Right lobe of liver (tissue), 6 donors: Measurements from ENCODE around the gene P4HA1. TPM values are rescaled to one million over a fixed set of nuclear protein-coding genes. Genes with fewer than 3 reads are reported as not detected.

Experiments
- ATAC-seq, 4 donors: fragments of 200-7000 bp; cut with Tn5 transposase; one replicate each; pipeline ENCODE4 v1.9.1; 2020; ENCODE audit warnings: mild to moderate bottlenecking in 4 of 4, moderate library complexity in 4 of 4
- DNase-seq, 3 donors: peaks; one replicate each; pipeline ENCODE4 v3.0.0-alpha.2; 2020
- H3K27ac ChIP-seq, 3 donors: fragments of 200-600 bp; one replicate each; pipeline ENCODE4 v1.8.0; 2022
- H3K27me3 ChIP-seq, 2 donors: fragments of 200-600 bp; one replicate each; pipeline ENCODE4 v1.8.0; 2022
- H3K36me3 ChIP-seq, 4 donors: fragments of 200-600 bp; sonication (generic) in 1 of 4; one replicate each; pipeline versions ENCODE4 v1.5.1 to v1.8.0; 2017 to 2022; ENCODE audit warnings: control low read depth in 1 of 4
- H3K4me1 ChIP-seq, 4 donors: fragments of 200-600 bp; sonication (generic) in 1 of 4; one replicate each; pipeline versions ENCODE4 v1.5.1 to v1.8.0; 2017 to 2022; ENCODE audit warnings: control low read depth in 1 of 4
- H3K4me3 ChIP-seq, 3 donors: fragments of 200-600 bp; one replicate each; pipeline ENCODE4 v1.8.0; 2022
- H3K9me3 ChIP-seq, 4 donors: fragments of 200-600 bp; sonication (generic) in 1 of 4; one replicate each; pipeline versions ENCODE4 v1.5.1 to v1.8.0; 2017 to 2022; ENCODE audit warnings: control low read depth in 1 of 4
- POLR2A ChIP-seq: fragments of 450-650 bp; IDR thresholded peaks from one replicate; pipeline ENCODE4 v1.6.1; 2017; ENCODE audit warnings: antibody characterized with exemption, mild to moderate bottlenecking
- WGBS: methylation state at CpG from one replicate; pipeline ENCODE4 v1.1.6; 2018; ENCODE audit warnings: low coverage, low lambda C conversion rate; ENCODE audit not compliant: insufficient coverage; ENCODE audit errors: missing lambda C conversion rate; 5-methylcytosine and 5-hydroxymethylcytosine counted together
- intact Hi-C, 2 donors: fragments of 100-400 bp; cut with DNase I; formaldehyde crosslinking; loops; one replicate each; pipeline versions ENCODE4 v1.11.2 to v1.14.1; 2022
- total RNA-seq, 6 experiments: library from RNA; depleted of rRNA in 2 of 6; stranded (reverse); fragments of >200 nt in 2 of 6; fragmentation: NEBNext Ultra II Directional in 3 of 6; extraction: Animal tissue kit (Norgen Biotek cat#: 25700) in 3 of 6; gene quantifications; one replicate each; pipeline versions ENCODE4 v1.1.0 to v1.2.4, GENCODE V29; 2016 to 2023
- TF ChIP-seq, protein P1 (sequence below), 4 donors: fragments of 200-600 bp in 3 of 4; fragments of 450-650 bp in 1 of 4; IDR thresholded peaks; one replicate each; pipeline versions ENCODE4 v1.5.1 to v1.8.0; 2016 to 2022; ENCODE audit warnings: antibody characterized with exemption in 4 of 4, mild to moderate bottlenecking in 2 of 4
- donor health status: DM: no; HTN: yes; CAD: no.
- donor health status: DM: no; HTN: no; CAD: no.
- donor health status: DM: no; HTN: no; CAD: no.
- donor health status: DM: no; HTN: yes; CAD: no.
- donor health status: DM: no; HTN: yes; CAD: no.

Gene P4HA1
- total RNA-seq, 6 experiments from 2014 or later = 6.2 to 67.8 (median 26.2) TPM

DNA sequence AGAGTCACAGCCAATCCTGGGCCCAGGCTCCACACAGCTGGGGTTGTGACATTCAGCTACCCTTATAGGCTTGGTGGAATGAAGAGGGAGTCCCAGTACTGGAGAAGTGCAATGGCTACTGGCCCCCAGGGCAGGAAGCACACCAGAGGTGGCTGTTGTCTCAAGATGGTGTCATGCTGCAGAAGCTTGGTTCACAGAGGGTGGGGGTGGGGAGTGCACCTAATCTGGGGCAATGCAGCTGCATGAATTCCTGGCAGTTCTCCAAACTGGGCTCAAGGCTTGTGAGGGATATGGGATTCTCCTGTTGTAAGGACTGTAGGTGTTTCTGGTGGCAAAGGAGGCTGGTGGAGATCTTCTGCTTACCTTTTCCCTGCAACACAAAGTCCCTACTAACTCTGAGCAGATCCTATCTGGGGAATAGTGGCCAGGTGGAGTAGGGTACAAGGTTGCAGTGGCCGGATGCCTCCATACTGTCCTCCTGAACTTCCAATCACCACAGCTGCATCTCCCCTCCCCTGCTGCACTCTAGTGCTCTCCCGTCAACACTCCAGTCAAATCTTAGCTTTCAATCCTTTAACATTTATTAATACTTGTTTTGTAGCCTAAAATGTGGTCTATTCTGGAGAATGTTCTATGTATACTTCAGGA lies 114.7 kb downstream of the P4HA1 start:
- no peak overlapping the region for H3K27ac ChIP-seq
- no peaks in the 10 kb centered on the region for H3K27me3 ChIP-seq
- ATAC-seq = peak; percentile 38 to 46 (median 42)
- no peak for DNase-seq
- no peaks in the 10 kb centered on the region for H3K4me1 ChIP-seq
- no peaks in the 10 kb centered on the region for H3K36me3 ChIP-seq
- intact Hi-C loops = no loop called here
- H3K9me3 ChIP-seq = peaks cover 0 to 10% (median 0%) of the 10 kb centered on the region in 4 donors
- TF ChIP-seq, protein P1, sequence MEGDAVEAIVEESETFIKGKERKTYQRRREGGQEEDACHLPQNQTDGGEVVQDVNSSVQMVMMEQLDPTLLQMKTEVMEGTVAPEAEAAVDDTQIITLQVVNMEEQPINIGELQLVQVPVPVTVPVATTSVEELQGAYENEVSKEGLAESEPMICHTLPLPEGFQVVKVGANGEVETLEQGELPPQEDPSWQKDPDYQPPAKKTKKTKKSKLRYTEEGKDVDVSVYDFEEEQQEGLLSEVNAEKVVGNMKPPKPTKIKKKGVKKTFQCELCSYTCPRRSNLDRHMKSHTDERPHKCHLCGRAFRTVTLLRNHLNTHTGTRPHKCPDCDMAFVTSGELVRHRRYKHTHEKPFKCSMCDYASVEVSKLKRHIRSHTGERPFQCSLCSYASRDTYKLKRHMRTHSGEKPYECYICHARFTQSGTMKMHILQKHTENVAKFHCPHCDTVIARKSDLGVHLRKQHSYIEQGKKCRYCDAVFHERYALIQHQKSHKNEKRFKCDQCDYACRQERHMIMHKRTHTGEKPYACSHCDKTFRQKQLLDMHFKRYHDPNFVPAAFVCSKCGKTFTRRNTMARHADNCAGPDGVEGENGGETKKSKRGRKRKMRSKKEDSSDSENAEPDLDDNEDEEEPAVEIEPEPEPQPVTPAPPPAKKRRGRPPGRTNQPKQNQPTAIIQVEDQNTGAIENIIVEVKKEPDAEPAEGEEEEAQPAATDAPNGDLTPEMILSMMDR (IDR thresholded peaks at IDR 0.05) = no peak
- no peak for TF ChIP-seq POLR2A
- WGBS = 69% methylated on average over 2 of the region's 2 CpGs
- H3K4me3 ChIP-seq = no peak overlapping the region

DNA sequence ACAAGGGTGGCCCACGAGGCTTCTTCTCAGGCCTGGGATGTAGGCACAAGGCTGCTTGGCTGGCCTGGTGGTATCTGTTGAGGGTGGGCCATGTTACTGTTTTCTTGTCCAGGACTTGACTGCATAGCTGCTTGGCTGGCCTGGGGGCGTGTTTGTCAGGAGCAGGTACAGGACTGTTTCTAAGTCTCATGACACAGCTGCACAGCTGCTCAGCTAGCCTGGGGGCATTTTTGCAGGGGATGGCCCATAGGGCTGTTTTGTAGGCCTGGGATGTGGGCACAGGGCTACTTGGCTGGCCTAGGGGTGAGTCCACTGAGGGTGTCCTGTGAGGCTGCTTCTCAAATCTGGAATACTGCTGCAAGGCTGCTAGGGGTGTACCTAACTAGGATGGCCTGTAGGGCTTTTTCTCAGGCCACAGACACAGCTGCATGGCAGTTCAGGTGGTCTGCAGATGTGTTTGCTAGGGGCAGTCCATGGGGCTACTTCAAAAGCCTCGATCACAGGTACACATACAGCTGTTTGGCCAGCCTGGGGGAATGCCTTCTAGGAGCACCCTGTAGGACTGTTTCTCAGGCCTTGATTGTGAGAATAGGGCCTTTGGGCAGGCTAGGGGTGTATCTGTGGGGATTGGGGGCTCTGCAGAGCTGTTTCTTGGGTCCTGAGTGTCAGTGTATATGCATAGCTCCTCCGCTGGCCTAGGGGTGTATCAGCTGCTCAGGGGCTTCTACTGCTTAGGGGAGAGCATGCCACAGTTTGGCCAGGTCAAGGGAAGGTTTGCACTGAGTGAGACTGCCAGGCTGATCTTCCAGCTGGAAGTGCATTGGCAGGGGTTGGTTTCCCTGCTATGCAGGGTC lies 115.4 kb downstream of the P4HA1 start:
- no peaks in the 10 kb centered on the region for H3K36me3 ChIP-seq
- TF ChIP-seq, protein P1 (IDR thresholded peaks at IDR 0.05) = no peak
- no peak for TF ChIP-seq POLR2A
- no peak overlapping the region for H3K4me3 ChIP-seq
- H3K27me3 ChIP-seq = no peaks in the 10 kb centered on the region
- WGBS = 60% methylated on average over 1 of the region's 4 CpGs
- H3K27ac ChIP-seq = no peak overlapping the region
- no peaks in the 10 kb centered on the region for H3K4me1 ChIP-seq
- peak; percentile 21 to 54 (median 36) for ATAC-seq
- no peak for DNase-seq
- H3K9me3 ChIP-seq = peaks cover 0 to 16% (median 0%) of the 10 kb centered on the region in 4 donors
- intact Hi-C loops = no loop called here

DNA sequence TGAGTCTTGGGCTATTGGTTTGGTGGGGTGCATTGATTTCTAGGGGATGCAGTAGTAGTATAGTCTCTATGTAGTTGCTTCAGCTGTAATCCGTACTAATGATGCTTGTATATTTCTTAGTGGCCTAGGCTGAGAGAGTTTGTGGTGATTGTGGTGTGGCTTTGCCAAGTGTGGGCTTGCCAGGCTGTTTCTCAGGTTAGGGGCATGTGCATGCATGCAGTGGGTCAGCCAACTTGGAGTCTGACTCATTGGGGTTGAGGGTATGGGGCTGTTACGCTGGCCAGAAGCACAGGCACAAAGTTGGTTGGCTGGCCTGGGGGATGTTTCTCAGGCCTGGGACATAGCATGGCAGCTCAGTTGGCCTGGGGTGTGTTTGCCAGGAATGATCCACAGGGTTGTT lies 116.3 kb downstream of the P4HA1 start:
- 88% methylated on average over 1 of the region's 2 CpGs for WGBS
- Histone ChIP-seq H3K4me1 (no peaks in the 10 kb centered on the region), H3K9me3 (peaks cover 0 to 16% (median 0%) of the 10 kb centered on the region in 4 donors), H3K27ac (no peak overlapping the region), H3K4me3 (no peak overlapping the region), H3K36me3 (no peaks in the 10 kb centered on the region), H3K27me3 (no peaks in the 10 kb centered on the region)
- no peak for DNase-seq
- intact Hi-C loops = no loop called here
- TF ChIP-seq, protein P1 (IDR thresholded peaks at IDR 0.05) = no peak
- TF ChIP-seq POLR2A = no peak
- no peak for ATAC-seq

DNA sequence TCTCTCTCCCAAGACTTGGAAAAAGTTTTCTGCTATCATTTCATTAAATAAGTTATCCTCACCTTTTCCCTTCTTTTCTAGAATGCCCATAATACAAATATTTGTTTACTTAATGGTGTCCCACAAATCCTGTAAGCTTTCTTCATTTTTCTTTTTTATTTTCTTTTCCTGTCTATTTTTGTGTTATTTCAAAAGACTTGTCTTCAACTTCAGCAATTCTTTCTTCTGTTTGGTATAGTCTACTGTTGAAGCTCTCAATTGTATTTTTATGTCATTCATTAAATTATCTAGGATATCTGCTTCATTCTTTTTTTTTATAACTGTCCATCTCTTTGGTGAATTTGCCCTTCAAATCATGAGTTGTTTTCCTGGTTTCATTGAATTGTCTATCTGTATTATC lies 117.0 kb downstream of the P4HA1 start:
- ATAC-seq = no peak
- Histone ChIP-seq H3K9me3 (peaks cover 0 to 16% (median 0%) of the 10 kb centered on the region in 4 donors), H3K4me3 (no peak overlapping the region), H3K27ac (no peak overlapping the region), H3K27me3 (no peaks in the 10 kb centered on the region), H3K4me1 (no peaks in the 10 kb centered on the region), H3K36me3 (no peaks in the 10 kb centered on the region)
- no peak for DNase-seq
- TF ChIP-seq, protein P1 (IDR thresholded peaks at IDR 0.05) = no peak
- TF ChIP-seq POLR2A = no peak
- intact Hi-C loops = no loop called here
